ENCODE results near the gene SPECC1. TPM values are rescaled to one million over a fixed set of nuclear protein-coding genes. Genes with fewer than 3 reads are reported as not detected.

Gene SPECC1
- total and polyA plus RNA-seq, 2 of the 4 experiments (the other 2 are of a cell fraction), result 16.9 to 26.2 TPM

GRCh38 chr17:20156196-20157000 lies 147.2 kb downstream of the SPECC1 start (continued):
- TF ChIP-seq SMC3 (IDR thresholded peaks at IDR 0.05; ENCODE audit: low read depth, low read length) (no peak), RFX5 (IDR thresholded peaks at IDR 0.05; ENCODE audit: low read depth, low read length) (no peak)

DNA sequence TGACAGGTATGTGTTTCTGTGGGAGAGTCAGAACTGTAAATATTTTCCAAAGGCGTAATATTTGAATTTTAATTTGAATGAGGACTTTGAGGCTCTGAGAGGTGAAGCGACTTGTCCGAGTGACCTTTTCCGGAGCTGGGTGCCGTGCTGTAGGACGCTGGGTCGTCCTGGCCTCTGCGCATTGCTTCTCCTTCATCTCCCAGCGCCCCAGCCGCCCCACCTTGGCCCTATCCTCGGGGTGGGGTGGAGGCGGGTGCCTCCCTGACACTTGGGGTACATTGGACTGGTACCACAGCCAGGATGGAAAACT lies 147.8 kb downstream of the SPECC1 start:
- BruUV-seq (replicated peaks), result TSS peak; percentile 38
- peak overlapping the region; percentile 97 for H3K4me3 ChIP-seq (ENCODE audit: insufficient read depth, low read depth, low read length)
- intact Hi-C loops (cut with micrococcal nuclease), result loop anchor here (5.0 kb wide), 1 partner anchor 70 kb away; no protein-coding TSS in a partner anchor
- TF ChIP-seq, protein P1, sequence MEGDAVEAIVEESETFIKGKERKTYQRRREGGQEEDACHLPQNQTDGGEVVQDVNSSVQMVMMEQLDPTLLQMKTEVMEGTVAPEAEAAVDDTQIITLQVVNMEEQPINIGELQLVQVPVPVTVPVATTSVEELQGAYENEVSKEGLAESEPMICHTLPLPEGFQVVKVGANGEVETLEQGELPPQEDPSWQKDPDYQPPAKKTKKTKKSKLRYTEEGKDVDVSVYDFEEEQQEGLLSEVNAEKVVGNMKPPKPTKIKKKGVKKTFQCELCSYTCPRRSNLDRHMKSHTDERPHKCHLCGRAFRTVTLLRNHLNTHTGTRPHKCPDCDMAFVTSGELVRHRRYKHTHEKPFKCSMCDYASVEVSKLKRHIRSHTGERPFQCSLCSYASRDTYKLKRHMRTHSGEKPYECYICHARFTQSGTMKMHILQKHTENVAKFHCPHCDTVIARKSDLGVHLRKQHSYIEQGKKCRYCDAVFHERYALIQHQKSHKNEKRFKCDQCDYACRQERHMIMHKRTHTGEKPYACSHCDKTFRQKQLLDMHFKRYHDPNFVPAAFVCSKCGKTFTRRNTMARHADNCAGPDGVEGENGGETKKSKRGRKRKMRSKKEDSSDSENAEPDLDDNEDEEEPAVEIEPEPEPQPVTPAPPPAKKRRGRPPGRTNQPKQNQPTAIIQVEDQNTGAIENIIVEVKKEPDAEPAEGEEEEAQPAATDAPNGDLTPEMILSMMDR (conservative IDR thresholded peaks at IDR 0.05; ENCODE audit: low read depth, low read length), result no peak
- TF ChIP-seq CHD1 (IDR thresholded peaks at IDR 0.05; ENCODE audit: low read depth, low read length) (no peak), NFE2L2 (IDR thresholded peaks at IDR 0.05; ENCODE audit: low read depth, low read length) (no peak), RFX5 (IDR thresholded peaks at IDR 0.05; ENCODE audit: low read depth, low read length) (no peak), MXI1 (IDR thresholded peaks at IDR 0.05; ENCODE audit: borderline replicate concordance, low read depth, low read length) (no peak), USF2 (IDR thresholded peaks at IDR 0.05; ENCODE audit: low read depth, low read length) (no peak), BHLHE40 (IDR thresholded peaks at IDR 0.05; ENCODE audit: low read depth, low read length) (no peak), RAD21 (IDR thresholded peaks at IDR 0.05; ENCODE audit: low read length) (no peak), RCOR1 (IDR thresholded peaks at IDR 0.05; ENCODE audit: insufficient replicate concordance, low read length) (no peak), MAZ (IDR thresholded peaks at IDR 0.05; ENCODE audit: borderline replicate concordance, low read depth, low read length) (no peak)

More for the DNA sequence above, 147.8 kb downstream of the SPECC1 start:
- no peak overlapping the region for H4K5ac ChIP-seq (ENCODE audit: low read depth, low read length)
- H2AK9ac ChIP-seq (replicated peaks; ENCODE audit: low read depth, low read length, poor library complexity), result peak overlapping the region; percentile 31
- peak overlapping the region; percentile 65 for H3K4ac ChIP-seq (ENCODE audit: low read depth, low read length)
- H3K9me3 ChIP-seq (ENCODE audit: control insufficient read depth, insufficient read depth, low read length), result no peaks in the 10 kb centered on the region
- H3K36me3 ChIP-seq (ENCODE audit: control insufficient read depth, insufficient read depth, low read length), result no peaks in the 10 kb centered on the region
- H3K9me1 ChIP-seq (ENCODE audit: insufficient read depth, low read length), result peaks cover 21% of the 10 kb centered on the region
- H3K23ac ChIP-seq (ENCODE audit: low read depth, low read length), result peak overlapping the region; percentile 76
- no peak overlapping the region for H2BK20ac ChIP-seq (ENCODE audit: low read depth, low read length)
- no peak overlapping the region; the same call in 1 of the 2 replicates for H2BK120ac ChIP-seq (ENCODE audit: low read depth, low read length)
- H2BK15ac ChIP-seq (ENCODE audit: low read depth, low read length), result peak overlapping the region; percentile 11; the same call in 2 of the 3 replicates
- H3K56ac ChIP-seq (ENCODE audit: extremely low read depth, insufficient read depth, low read length), result peak overlapping the region; percentile 85
- peak overlapping the region; percentile 79; the same call in 1 of the 2 replicates for H3K18ac ChIP-seq (ENCODE audit: low read depth, low read length)
- DNase-seq, result no peak
- peak overlapping the region; percentile 81 for H3K14ac ChIP-seq (replicated peaks; ENCODE audit: low read depth, low read length)
- H4K8ac ChIP-seq (ENCODE audit: low read depth in 2 of 2, low read length in 2 of 2), result peak overlapping the region; percentile 59 to 87; a peak in 3 of 4 replicates
- H3K79me1 ChIP-seq (ENCODE audit: low read depth in 1 of 2, low read length in 2 of 2), result peaks cover 17 to 37% of the 10 kb centered on the region in 2 experiments
- dilution Hi-C loops (cut with HindIII; ENCODE audit: low sequenced_read_pairs, unreplicated experiment) (no loop called here), in situ Hi-C loops (cut with MboI; ENCODE audit: low sequenced_read_pairs) (no loop called here)
- H4K91ac ChIP-seq (ENCODE audit: insufficient read depth, low read depth, low read length), result peak overlapping the region; percentile 63; the same call in 1 of the 2 replicates
- peak overlapping the region; percentile 88 for H3K27ac ChIP-seq (ENCODE audit: insufficient read depth, low read length)
- ChIA-PET POLR2A (ENCODE audit: unreplicated experiment) (no interaction called here), CTCF (no interaction called here)
- 40% methylated on average over 6 of the region's 12 CpGs; no CpG with 5 or more reads in 1 of the 2 experiments for WGBS, 2 experiments (ENCODE audit: extremely low coverage in 2 of 2, insufficient read length in 1 of 2)
- H2AFZ ChIP-seq (replicated peaks; ENCODE audit: low read length, poor library complexity), result peak overlapping the region; percentile 90
- H2BK5ac ChIP-seq (ENCODE audit: low read depth, low read length, poor library complexity, severe bottlenecking), result peak overlapping the region; percentile 38
- peak overlapping the region; percentile 89 for H3K4me2 ChIP-seq (ENCODE audit: low read depth, low read length)
- H3K4me1 ChIP-seq (ENCODE audit: control insufficient read depth, insufficient read depth, low read length), result peaks cover 2% of the 10 kb centered on the region
- no peak for ATAC-seq (ENCODE audit: low read depth)
- no peaks in the 10 kb centered on the region for H3K27me3 ChIP-seq (ENCODE audit: control insufficient read depth, insufficient read depth, low read length)
- peaks cover 26% of the 10 kb centered on the region for H4K20me1 ChIP-seq (ENCODE audit: insufficient read depth, low read length)
- peak overlapping the region; percentile 36 for H2AK5ac ChIP-seq (ENCODE audit: low read depth, low read length)
- H3K9ac ChIP-seq (ENCODE audit: low read depth, low read length), result peak overlapping the region; percentile 87

Data from IMR-90 (cell line).